Keratinocyte (primary cell): Measurements from ENCODE around the gene C1S. TPM values are rescaled to one million over a fixed set of nuclear protein-coding genes. Genes with fewer than 3 reads are reported as not detected.

Experiments used
- DNase-seq: peaks from one replicate; pipeline ENCODE4 v3.0.0-alpha.2; 2011; ENCODE audit warnings: low read depth, missing footprints, low spot score
- FAIRE-seq: peaks from 2 replicates; lab custom pipeline; 2011; peaks lifted over from hg19 to GRCh38; lab: Jason Lieb, UNC
- H2AFZ ChIP-seq: 2 replicates; pipeline ENCODE4 v1.6.0; 2012; ENCODE audit warnings: low read length, control low read depth, inconsistent platforms; ENCODE audit not compliant: control insufficient read depth
- H3K27ac ChIP-seq: 2 replicates; pipeline ENCODE4 v1.5.1; 2011; ENCODE audit warnings: low read length; ENCODE audit not compliant: control insufficient read depth, insufficient read depth
- H3K27me3 ChIP-seq: 3 replicates; pipeline ENCODE4 v1.6.0; 2011; ENCODE audit warnings: low read length; ENCODE audit not compliant: control insufficient read depth, insufficient read depth; ENCODE audit errors: extremely low read depth
- H3K36me3 ChIP-seq, 2 experiments: 2 replicates in 1 of 2; 3 replicates in 1 of 2; pipeline ENCODE4 v1.5.1; 2011; ENCODE audit warnings: low read length in 2 of 2, mild to moderate bottlenecking in 1 of 2; ENCODE audit not compliant: control insufficient read depth in 2 of 2, insufficient read depth in 2 of 2; ENCODE audit errors: extremely low read depth in 1 of 2
- H3K4me1 ChIP-seq: 3 replicates; pipeline ENCODE4 v1.5.1; 2011; ENCODE audit warnings: low read length; ENCODE audit not compliant: control insufficient read depth, insufficient read depth; ENCODE audit errors: extremely low read depth
- H3K4me2 ChIP-seq: 3 replicates; pipeline ENCODE4 v1.6.0; 2011; ENCODE audit warnings: low read depth, low read length; ENCODE audit not compliant: control insufficient read depth, insufficient read depth; ENCODE audit errors: extremely low read depth
- H3K4me3 ChIP-seq, 3 experiments: fragments of 200-600 bp in 1 of 3; sonication (generic) in 1 of 3; 2 replicates in 2 of 3; 3 replicates in 1 of 3; pipeline ENCODE4 v1.5.1; 2011 to 2016; ENCODE audit warnings: low read length in 3 of 3, mild to moderate bottlenecking in 3 of 3, control low read depth in 2 of 3, inconsistent platforms in 1 of 3, low read depth in 1 of 3, mixed read lengths in 1 of 3, mixed run types in 1 of 3, moderate library complexity in 1 of 3; ENCODE audit not compliant: control insufficient read depth in 2 of 3, insufficient read depth in 2 of 3; ENCODE audit errors: extremely low read depth in 1 of 3
- H3K79me2 ChIP-seq: 2 replicates; pipeline ENCODE4 v1.6.0; 2012; ENCODE audit warnings: low read length; ENCODE audit not compliant: control insufficient read depth, insufficient read depth
- H3K9ac ChIP-seq: 3 replicates; pipeline ENCODE4 v1.6.0; 2011; ENCODE audit warnings: low read length; ENCODE audit not compliant: control insufficient read depth, insufficient read depth; ENCODE audit errors: extremely low read depth
- H3K9me1 ChIP-seq: 3 replicates; pipeline ENCODE4 v1.6.0; 2011; ENCODE audit warnings: low read length; ENCODE audit not compliant: control insufficient read depth, insufficient read depth; ENCODE audit errors: extremely low read depth
- H3K9me3 ChIP-seq: 2 replicates; pipeline ENCODE4 v1.5.1; 2012; ENCODE audit warnings: low read depth, low read length; ENCODE audit not compliant: control insufficient read depth
- H4K20me1 ChIP-seq: 3 replicates; pipeline ENCODE4 v1.6.0; 2011; ENCODE audit warnings: low read length; ENCODE audit not compliant: control insufficient read depth, insufficient read depth; ENCODE audit errors: extremely low read depth
- EZH2 ChIP-seq: IDR thresholded peaks from one replicate; pipeline ENCODE4 v1.6.1; 2012; ENCODE audit warnings: inconsistent platforms, mild to moderate bottlenecking, low read length, moderate library complexity
- dilution Hi-C: fragments of 300-500 bp; cut with MboI; formaldehyde crosslinking; loops from one replicate; pipeline ENCODE4 v1.7.0; 2020; ENCODE audit warnings: low sequenced_read_pairs; ENCODE audit not compliant: extremely low pct_ligation_motif_present
- polyA plus RNA-seq, 5 experiments: library from polyadenylated mRNA; depleted of rRNA in 3 of 5; stranded (reverse) in 3 of 5; stranded (forward) in 1 of 5; unstranded in 1 of 5; fragments of >200 nt; gene quantifications; 1 replicate in 1 of 5; 2 replicates in 3 of 5; 3 replicates in 1 of 5; pipeline versions ENCODE4 v1.2.1 to v1.2.3, GENCODE V29; 2011 to 2012; ENCODE audit warnings: missing spikeins in 2 of 5, low read depth in 1 of 5, low replicate concordance in 1 of 5
- TF ChIP-seq, protein P1 (sequence below), 3 experiments: IDR thresholded peaks in 1 of 3; conservative IDR thresholded peaks in 1 of 3; optimal IDR thresholded peaks in 1 of 3; 2 replicates in 2 of 3; 3 replicates in 1 of 3; pipeline versions ENCODE3 to v1.5.1; 2011; ENCODE audit warnings: low read length in 3 of 3, mild to moderate bottlenecking in 3 of 3, moderate library complexity in 2 of 3, control low read depth in 1 of 3, inconsistent platforms in 1 of 3; ENCODE audit not compliant: insufficient read depth in 2 of 3; ENCODE audit errors: extremely low read depth in 1 of 3

Gene C1S
- polyA plus RNA-seq, 1 donor (not counting 4 experiments of a cell fraction or from before 2014, with no cell fraction given): 2.6 TPM

DNA sequence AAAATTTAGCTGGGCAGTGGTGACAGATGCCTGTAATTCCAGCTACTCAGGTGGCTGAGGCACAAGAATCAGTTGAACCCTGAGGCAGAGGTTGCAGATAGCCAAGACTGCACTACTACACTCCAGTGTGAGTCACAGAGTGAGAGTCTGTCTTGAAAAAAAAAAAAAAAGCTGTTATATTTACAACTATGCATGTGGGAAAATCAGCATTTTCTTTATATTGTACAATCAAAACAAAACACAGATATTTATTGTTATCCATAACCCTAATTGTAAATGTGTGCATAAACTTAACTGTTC is 19.3 kb downstream of the C1S start:
- H3K79me2 ChIP-seq: no peaks in the 10 kb centered on the region
- H3K4me2 ChIP-seq: peak overlapping the region; percentile 86
- no peaks in the 10 kb centered on the region for H3K27me3 ChIP-seq
- FAIRE-seq: peak; percentile 77
- no peaks in the 10 kb centered on the region for H3K36me3 ChIP-seq
- peaks cover 19% of the 10 kb centered on the region for H3K4me1 ChIP-seq
- H4K20me1 ChIP-seq: no peaks in the 10 kb centered on the region
- H3K27ac ChIP-seq: peak overlapping the region; percentile 92
- peak overlapping the region in 2 of 3 experiments; percentile 56 for H3K4me3 ChIP-seq
- peak overlapping the region; percentile 67 for H3K9ac ChIP-seq
- H3K9me1 ChIP-seq: no peaks in the 10 kb centered on the region
- H3K9me3 ChIP-seq: no peaks in the 10 kb centered on the region
- no peak for TF ChIP-seq EZH2
- TF ChIP-seq, protein P1, sequence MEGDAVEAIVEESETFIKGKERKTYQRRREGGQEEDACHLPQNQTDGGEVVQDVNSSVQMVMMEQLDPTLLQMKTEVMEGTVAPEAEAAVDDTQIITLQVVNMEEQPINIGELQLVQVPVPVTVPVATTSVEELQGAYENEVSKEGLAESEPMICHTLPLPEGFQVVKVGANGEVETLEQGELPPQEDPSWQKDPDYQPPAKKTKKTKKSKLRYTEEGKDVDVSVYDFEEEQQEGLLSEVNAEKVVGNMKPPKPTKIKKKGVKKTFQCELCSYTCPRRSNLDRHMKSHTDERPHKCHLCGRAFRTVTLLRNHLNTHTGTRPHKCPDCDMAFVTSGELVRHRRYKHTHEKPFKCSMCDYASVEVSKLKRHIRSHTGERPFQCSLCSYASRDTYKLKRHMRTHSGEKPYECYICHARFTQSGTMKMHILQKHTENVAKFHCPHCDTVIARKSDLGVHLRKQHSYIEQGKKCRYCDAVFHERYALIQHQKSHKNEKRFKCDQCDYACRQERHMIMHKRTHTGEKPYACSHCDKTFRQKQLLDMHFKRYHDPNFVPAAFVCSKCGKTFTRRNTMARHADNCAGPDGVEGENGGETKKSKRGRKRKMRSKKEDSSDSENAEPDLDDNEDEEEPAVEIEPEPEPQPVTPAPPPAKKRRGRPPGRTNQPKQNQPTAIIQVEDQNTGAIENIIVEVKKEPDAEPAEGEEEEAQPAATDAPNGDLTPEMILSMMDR (optimal IDR thresholded peaks at IDR 0.05 in 1 of 3, IDR thresholded peaks at IDR 0.05 in 1 of 3, conservative IDR thresholded peaks at IDR 0.05 in 1 of 3; ENCODE audit: extremely low read depth in 1 of 3, insufficient read depth in 2 of 3, low read length in 3 of 3): no peak
- no peak overlapping the region for H2AFZ ChIP-seq
- dilution Hi-C loops: no loop called here
- peak; percentile 45 for DNase-seq

- H3K27me3 ChIP-seq: no peaks in the 10 kb centered on the region
- H2AFZ ChIP-seq: no peak overlapping the region
- no peaks in the 10 kb centered on the region for H4K20me1 ChIP-seq
- TF ChIP-seq, protein P1 (optimal IDR thresholded peaks at IDR 0.05 in 1 of 3, IDR thresholded peaks at IDR 0.05 in 1 of 3, conservative IDR thresholded peaks at IDR 0.05 in 1 of 3; ENCODE audit: extremely low read depth in 1 of 3, insufficient read depth in 2 of 3, low read length in 3 of 3): no peak
- TF ChIP-seq EZH2: no peak
- no peak overlapping the region for H3K27ac ChIP-seq
- H3K79me2 ChIP-seq: no peaks in the 10 kb centered on the region
- H3K4me3 ChIP-seq: no peak overlapping the region
- FAIRE-seq: no peak
- H3K4me1 ChIP-seq: peaks cover 19% of the 10 kb centered on the region
- H3K9me1 ChIP-seq: no peaks in the 10 kb centered on the region
- no peak overlapping the region for H3K9ac ChIP-seq
- H3K9me3 ChIP-seq: no peaks in the 10 kb centered on the region
- DNase-seq: no peak
- dilution Hi-C loops: no loop called here
- H3K36me3 ChIP-seq: no peaks in the 10 kb centered on the region
- no peak overlapping the region for H3K4me2 ChIP-seq
Measured at GRCh38 chr12:7081037-7081436, 20.5 kb downstream of the C1S start.
